Suprapubic skin (tissue), 4 donors: ENCODE measurements around the gene CAMK2G.

ENCODE experiments used
- CTCF ChIP-seq, 2 donors: fragments of 200-600 bp in 1 of 2; fragments of 450-650 bp in 1 of 2; sonication (generic) in 1 of 2; IDR thresholded peaks; one replicate each; pipeline ENCODE4 v1.5.1; 2016 to 2019; ENCODE audit warnings: antibody characterized with exemption in 2 of 2, mild to moderate bottlenecking in 1 of 2, moderate library complexity in 1 of 2
- EP300 ChIP-seq: sonication (generic); formaldehyde crosslinking; IDR thresholded peaks from one replicate; pipeline ENCODE4 v1.6.1; 2017; ENCODE audit warnings: antibody characterized with exemption
- POLR2A ChIP-seq, 2 donors: fragments of 450-650 bp; IDR thresholded peaks; one replicate each; pipeline ENCODE4 v1.6.1; 2017; ENCODE audit warnings: antibody characterized with exemption in 2 of 2, mild to moderate bottlenecking in 2 of 2, moderate library complexity in 2 of 2
- POLR2AphosphoS5 ChIP-seq, 3 donors: sonication (generic); formaldehyde crosslinking; IDR thresholded peaks; one replicate each; pipeline ENCODE4 v1.6.1; 2017; ENCODE audit warnings: antibody characterized with exemption in 3 of 3

GRCh38 chr10:73893426-73893825 lies 19.1 kb upstream of the CAMK2G start:
- TF ChIP-seq EP300 (no peak), CTCF (IDR thresholded peaks at IDR 0.05) (no peak), POLR2A (IDR thresholded peaks at IDR 0.05) (no peak), POLR2AphosphoS5 (IDR thresholded peaks at IDR 0.05) (no peak)
